Measurements from ENCODE around the gene ERC2.

GRCh38 chr3:55619046-55619808, 849.0 kb downstream of the ERC2 start:
- TF ChIP-seq EZH2 (IDR thresholded peaks at IDR 0.05; ENCODE audit: insufficient read depth, low read length) (no peak), CTCF (IDR thresholded peaks at IDR 0.05; ENCODE audit: insufficient read depth, low read depth, low read length) (no peak)

All from astrocyte (in vitro differentiated cells and primary cell).